OCI-LY7 (cell line): ENCODE measurements around the gene GALNT2. TPM values are rescaled to one million over a fixed set of nuclear protein-coding genes. Genes with fewer than 3 reads are reported as not detected.

Experiments
- BruUV-seq: library from RNA; stranded (reverse); fragments of 400-500 nt; replicated peaks from 2 replicates; lab custom pipeline; 2021; lab: Mats Ljungman, UMichigan
- CTCF ChIA-PET: fragments of 300-600 bp; sonication (Branson Sonifier 250); formaldehyde crosslinking; loops from one replicate; lab custom pipeline; 2022; ENCODE audit warnings: antibody characterized with exemption; ENCODE audit not compliant: unreplicated experiment; lab: Charles Lee
- POLR2A ChIA-PET: fragments of 300-600 bp; sonication (Branson Sonifier 250); formaldehyde crosslinking; loops from one replicate; lab custom pipeline; 2022; ENCODE audit warnings: antibody characterized with exemption; lab: Charles Lee
- DNase-seq: peaks from one replicate; pipeline ENCODE4 v3.0.0-alpha.2; 2015; ENCODE audit warnings: low spot score
- H2AFZ ChIP-seq: fragments of 200-600 bp; sonication (generic), shearing (Covaris generic); 2 replicates; pipeline ENCODE4 v1.6.1; 2014; ENCODE audit warnings: mild to moderate bottlenecking, antibody characterized with exemption, low read length, moderate library complexity
- H3K27ac ChIP-seq: fragments of 200-600 bp; sonication (generic); 2 replicates; pipeline ENCODE4 v1.5.1; 2014; ENCODE audit warnings: mixed run types, low read depth, mild to moderate bottlenecking, moderate library complexity, low read length, inconsistent platforms; ENCODE audit not compliant: poor library complexity, severe bottlenecking
- H3K36me3 ChIP-seq: fragments of 200-600 bp; sonication (generic); 2 replicates; pipeline ENCODE4 v1.6.1; 2014; ENCODE audit warnings: mild to moderate bottlenecking, antibody characterized with exemption, low read length, moderate library complexity, mixed read lengths; ENCODE audit not compliant: insufficient read depth
- H3K4me1 ChIP-seq: fragments of 200-600 bp; sonication (generic); 2 replicates; pipeline ENCODE4 v1.5.1; 2014; ENCODE audit warnings: mild to moderate bottlenecking, low read length; ENCODE audit not compliant: insufficient read depth, poor library complexity, severe bottlenecking
- H3K4me2 ChIP-seq: fragments of 200-600 bp; sonication (generic); 2 replicates; pipeline ENCODE4 v1.6.1; 2014; ENCODE audit warnings: mild to moderate bottlenecking, low read length
- H3K4me3 ChIP-seq: fragments of 200-600 bp; sonication (generic); 2 replicates; pipeline ENCODE4 v1.5.1; 2014; ENCODE audit warnings: mild to moderate bottlenecking, low read depth, low read length; ENCODE audit not compliant: poor library complexity, severe bottlenecking
- H3K79me2 ChIP-seq: fragments of 200-600 bp; sonication (generic); 2 replicates; pipeline ENCODE4 v1.6.1; 2016; ENCODE audit warnings: low read depth, mild to moderate bottlenecking, low read length, moderate library complexity, mixed read lengths; ENCODE audit not compliant: insufficient read depth
- H3K9me2 ChIP-seq: fragments of 200-600 bp; sonication (generic); 2 replicates; pipeline ENCODE4 v1.6.1; 2016; ENCODE audit warnings: mild to moderate bottlenecking, low read length, mixed read lengths; ENCODE audit not compliant: insufficient read depth
- H3K9me3 ChIP-seq: fragments of 200-600 bp; sonication (generic); 2 replicates; pipeline ENCODE4 v1.6.1; 2014; ENCODE audit warnings: mild to moderate bottlenecking, mixed run types, low read length, mixed read lengths
- H4K20me1 ChIP-seq: fragments of 200-600 bp; sonication (generic); 2 replicates; pipeline ENCODE4 v1.6.1; 2014; ENCODE audit warnings: mild to moderate bottlenecking, antibody characterized with exemption, low read length, moderate library complexity, mixed read lengths; ENCODE audit not compliant: insufficient read depth
- EZH2phosphoT487 ChIP-seq: fragments of 200-600 bp; sonication (generic); IDR thresholded peaks from 2 replicates; pipeline ENCODE4 v1.6.1; 2018; ENCODE audit warnings: low read depth, borderline replicate concordance, mild to moderate bottlenecking, mixed run types, antibody characterized with exemption, low read length, moderate library complexity, mixed read lengths
- intact Hi-C: fragments of 100-400 bp; cut with micrococcal nuclease; formaldehyde crosslinking; loops from one replicate; pipeline ENCODE4 v1.10.0; 2022; ENCODE audit not compliant: unreplicated experiment
- total RNA-seq, 2 experiments: library from RNA; depleted of rRNA in 1 of 2; stranded (reverse); fragments of >200 nt in 1 of 2; shearing (Covaris generic) in 1 of 2; gene quantifications; 2 replicates each; pipeline ENCODE4 v1.2.3, GENCODE V29; 2014 to 2022
- TF ChIP-seq, protein P1 (sequence below): fragments of 200-600 bp; sonication (generic); conservative IDR thresholded peaks from 2 replicates; pipeline ENCODE4 v1.5.1; 2014; ENCODE audit warnings: mild to moderate bottlenecking, antibody characterized with exemption, low read length, moderate library complexity, mixed read lengths

The GALNT2 gene
- total RNA-seq, 2 experiments from 2014 or later = 29.9 to 67.3 TPM

DNA sequence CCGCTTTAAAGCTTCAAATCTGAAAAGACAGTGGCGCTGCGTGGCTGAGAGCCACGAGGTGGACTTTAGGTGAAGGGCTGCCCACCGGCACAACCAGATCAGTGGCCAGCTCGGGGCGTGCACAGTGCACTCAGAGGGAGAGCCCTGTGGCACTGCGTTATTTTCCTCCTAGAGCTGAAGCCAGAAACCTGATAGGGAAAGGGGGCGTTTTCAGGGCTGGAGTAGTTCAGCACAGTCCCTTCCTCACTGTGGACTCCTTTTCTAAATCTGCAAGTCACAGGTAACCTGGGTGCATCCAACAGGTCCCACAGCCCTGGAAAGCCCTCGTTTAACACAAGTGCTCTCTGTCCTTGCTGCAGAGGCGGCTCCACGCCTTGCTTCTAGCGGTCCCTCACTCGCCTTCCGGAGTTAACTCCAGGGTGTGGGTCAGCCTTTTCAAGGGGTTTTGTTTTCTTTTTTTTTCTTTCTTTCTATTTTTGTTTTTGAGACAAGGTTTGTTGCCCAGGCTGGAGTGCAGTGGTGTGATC lies 81.2 kb downstream of the GALNT2 start:
- no TSS peak for BruUV-seq
- ChIA-PET CTCF (interaction anchor here (1.3 to 1.9 kb wide), 3 partner anchors 11 to 43 kb away, joined by 4 to 5 read pairs (median 5); no protein-coding TSS in a partner anchor), POLR2A (interaction anchor here (0.6 to 7.3 kb wide), 11 partner anchors 9 to 1741 kb away, joined by 3 to 65 read pairs (median 5); partner anchors contain the start of gene TRIM11)
- H4K20me1 ChIP-seq = no peaks in the 10 kb centered on the region
- intact Hi-C loops = no loop called here
- no peaks in the 10 kb centered on the region for H3K36me3 ChIP-seq
- H3K9me2 ChIP-seq = no peaks in the 10 kb centered on the region
- DNase-seq = peak; percentile 68
- peak overlapping the region; percentile 28 for H3K4me3 ChIP-seq
- H3K9me3 ChIP-seq = no peaks in the 10 kb centered on the region
- no peak overlapping the region; the same call in 1 of the 2 replicates for H2AFZ ChIP-seq
- TF ChIP-seq EZH2phosphoT487 = no peak
- TF ChIP-seq, protein P1, sequence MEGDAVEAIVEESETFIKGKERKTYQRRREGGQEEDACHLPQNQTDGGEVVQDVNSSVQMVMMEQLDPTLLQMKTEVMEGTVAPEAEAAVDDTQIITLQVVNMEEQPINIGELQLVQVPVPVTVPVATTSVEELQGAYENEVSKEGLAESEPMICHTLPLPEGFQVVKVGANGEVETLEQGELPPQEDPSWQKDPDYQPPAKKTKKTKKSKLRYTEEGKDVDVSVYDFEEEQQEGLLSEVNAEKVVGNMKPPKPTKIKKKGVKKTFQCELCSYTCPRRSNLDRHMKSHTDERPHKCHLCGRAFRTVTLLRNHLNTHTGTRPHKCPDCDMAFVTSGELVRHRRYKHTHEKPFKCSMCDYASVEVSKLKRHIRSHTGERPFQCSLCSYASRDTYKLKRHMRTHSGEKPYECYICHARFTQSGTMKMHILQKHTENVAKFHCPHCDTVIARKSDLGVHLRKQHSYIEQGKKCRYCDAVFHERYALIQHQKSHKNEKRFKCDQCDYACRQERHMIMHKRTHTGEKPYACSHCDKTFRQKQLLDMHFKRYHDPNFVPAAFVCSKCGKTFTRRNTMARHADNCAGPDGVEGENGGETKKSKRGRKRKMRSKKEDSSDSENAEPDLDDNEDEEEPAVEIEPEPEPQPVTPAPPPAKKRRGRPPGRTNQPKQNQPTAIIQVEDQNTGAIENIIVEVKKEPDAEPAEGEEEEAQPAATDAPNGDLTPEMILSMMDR = no peak
- peaks cover 86% of the 10 kb centered on the region for H3K4me1 ChIP-seq
- H3K79me2 ChIP-seq = peaks cover 56% of the 10 kb centered on the region; the same call in 1 of the 2 replicates
- H3K4me2 ChIP-seq = peak overlapping the region; percentile 74
- peak overlapping the region; percentile 95 for H3K27ac ChIP-seq

DNA sequence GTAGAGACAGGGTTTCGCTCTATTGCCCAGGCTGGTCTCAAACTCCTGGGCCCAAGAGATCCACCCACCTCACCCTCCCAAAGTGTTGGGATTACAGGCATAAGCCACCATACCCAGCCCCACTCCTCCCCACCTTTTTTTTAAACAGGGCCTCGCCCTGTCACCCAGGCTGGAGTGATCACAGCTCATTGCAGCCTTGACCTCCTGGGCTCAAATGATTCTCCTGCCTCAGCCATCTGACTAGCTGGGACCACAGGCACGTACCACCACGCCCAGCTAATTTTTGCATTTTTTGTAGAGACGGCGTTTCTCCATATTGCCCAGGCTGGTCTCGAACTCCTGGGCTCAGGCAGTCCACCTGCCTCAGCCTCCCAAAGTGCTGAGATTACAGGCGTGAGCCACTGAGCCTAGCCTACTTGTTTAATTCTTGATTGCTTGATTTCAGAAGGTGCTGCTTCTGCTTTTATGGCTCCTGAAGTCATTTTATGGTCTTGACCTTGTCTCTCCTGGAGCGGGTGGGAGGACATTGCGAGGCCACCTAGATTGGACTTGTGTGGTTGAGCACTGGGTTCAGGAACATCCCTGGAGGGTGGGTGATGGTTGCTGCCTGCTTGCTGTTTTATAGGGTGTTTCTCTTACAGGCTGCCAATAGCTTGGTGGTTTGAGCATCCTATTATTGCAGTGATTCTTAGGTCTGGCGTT lies 81.9 kb downstream of the GALNT2 start:
- no peaks in the 10 kb centered on the region for H3K36me3 ChIP-seq
- no TSS peak for BruUV-seq
- TF ChIP-seq EZH2phosphoT487 = no peak
- TF ChIP-seq, protein P1 = no peak
- peaks cover 79% of the 10 kb centered on the region for H3K4me1 ChIP-seq
- H3K4me3 ChIP-seq = peak overlapping the region; percentile 59
- intact Hi-C loops = no loop called here
- H2AFZ ChIP-seq = no peak overlapping the region; the same call in 1 of the 2 replicates
- DNase-seq = peak; percentile 41
- H3K9me2 ChIP-seq = no peaks in the 10 kb centered on the region
- H3K27ac ChIP-seq = peak overlapping the region; percentile 95
- H3K9me3 ChIP-seq = no peaks in the 10 kb centered on the region
- H4K20me1 ChIP-seq = no peaks in the 10 kb centered on the region
- H3K4me2 ChIP-seq = peak overlapping the region; percentile 74
- ChIA-PET POLR2A (interaction anchor here (0.6 to 7.3 kb wide), 6 partner anchors 9 to 1742 kb away, joined by 3 to 56 read pairs (median 4); partner anchors contain the start of gene TRIM11), CTCF (interaction anchor here (1.9 kb wide), 1 partner anchor 25 kb away, joined by 5 read pairs; no protein-coding TSS in a partner anchor)
- peaks cover 54% of the 10 kb centered on the region; the same call in 1 of the 2 replicates for H3K79me2 ChIP-seq
